Lower lobe of right lung (tissue), 2 donors: ENCODE measurements around the gene RHBDF1. TPM values are rescaled to one million over a fixed set of nuclear protein-coding genes. Genes with fewer than 3 reads are reported as not detected.
"Not testable (repeated sequence)": the region's sequence is repeated elsewhere in the genome, so short reads cannot be mapped to it uniquely, and the experiment has no call there.

Source experiments
- ATAC-seq, 2 donors: fragments of 200-7000 bp; cut with Tn5 transposase; one replicate each; pipeline ENCODE4 v1.9.1; 2020 to 2022; ENCODE audit warnings: mild to moderate bottlenecking in 2 of 2, moderate library complexity in 2 of 2
- DNase-seq: peaks from one replicate; pipeline ENCODE4 v3.0.0-alpha.2; 2020
- H3K27ac ChIP-seq: fragments of 200-600 bp; one replicate; pipeline ENCODE4 v1.8.0; 2022
- H3K27me3 ChIP-seq: fragments of 200-600 bp; one replicate; pipeline ENCODE4 v1.8.0; 2022; ENCODE audit warnings: low read depth
- H3K36me3 ChIP-seq: fragments of 200-600 bp; one replicate; pipeline ENCODE4 v1.8.0; 2022; ENCODE audit warnings: mild to moderate bottlenecking
- H3K4me1 ChIP-seq: fragments of 200-600 bp; one replicate; pipeline ENCODE4 v1.8.0; 2022
- H3K4me3 ChIP-seq: fragments of 200-600 bp; one replicate; pipeline ENCODE4 v1.8.0; 2022; ENCODE audit warnings: mild to moderate bottlenecking
- H3K9me3 ChIP-seq: fragments of 200-600 bp; one replicate; pipeline ENCODE4 v1.8.0; 2022
- CTCF ChIP-seq: fragments of 200-600 bp; IDR thresholded peaks from one replicate; pipeline ENCODE4 v1.8.0; 2022; ENCODE audit warnings: antibody characterized with exemption, mild to moderate bottlenecking
- intact Hi-C: fragments of 100-400 bp; cut with DNase I; formaldehyde crosslinking; loops from one replicate; pipeline ENCODE4 v1.11.0; 2022
- total RNA-seq: library from RNA; stranded (reverse); fragmentation: NEBNext Ultra II Directional; extraction: Animal tissue kit (Norgen Biotek cat#: 25700); gene quantifications from one replicate; pipeline ENCODE4 v1.2.1, GENCODE V29; 2021
- donor health status: DM: no; HTN: yes; CAD: no; lungs with severe emphysema.

RHBDF1 gene
- total RNA-seq, 1 donor from 2014 or later: 35.9 TPM

DNA sequence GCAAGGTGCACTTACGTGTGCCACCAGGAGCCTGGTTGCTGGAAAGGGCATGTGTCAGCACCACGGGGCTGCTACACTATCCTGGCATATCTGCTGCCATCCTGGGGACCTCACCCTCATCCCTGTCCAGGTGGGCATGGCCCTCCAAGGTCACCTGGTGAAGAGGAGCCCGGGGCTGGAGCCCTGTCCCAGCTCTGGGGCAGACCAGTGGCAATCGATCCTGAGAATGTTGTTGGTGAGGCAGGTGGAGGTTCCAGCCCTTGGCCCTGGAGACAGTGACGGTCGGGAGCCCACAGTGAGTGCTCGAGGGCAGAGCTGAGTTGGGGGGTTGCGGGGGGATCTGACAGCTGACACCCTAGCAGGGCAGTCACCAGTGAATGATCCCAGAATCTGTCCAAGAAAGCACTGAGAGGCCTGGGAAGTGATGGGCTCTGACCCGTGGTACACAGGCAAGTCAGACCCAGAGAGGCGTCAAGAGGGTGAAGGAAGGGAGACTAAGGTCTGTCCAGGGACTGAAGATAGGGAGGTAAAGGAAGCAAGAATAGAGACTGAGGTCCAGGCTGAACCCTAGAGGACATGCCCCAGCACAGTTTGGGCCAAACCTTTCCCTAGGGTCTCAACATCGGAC lies 36.6 kb downstream of the RHBDF1 start:
- Histone ChIP-seq H3K27me3 (no peaks in the 10 kb centered on the region), H3K4me1 (peaks cover 16% of the 10 kb centered on the region), H3K4me3 (no peak overlapping the region), H3K27ac (peak overlapping the region; percentile 62), H3K36me3 (no peaks in the 10 kb centered on the region), H3K9me3 (no peaks in the 10 kb centered on the region)
- no peak for DNase-seq
- ATAC-seq: peak in 1 of 2 donors; percentile 1
- intact Hi-C loops: no loop called here
- TF ChIP-seq CTCF: no peak

DNA sequence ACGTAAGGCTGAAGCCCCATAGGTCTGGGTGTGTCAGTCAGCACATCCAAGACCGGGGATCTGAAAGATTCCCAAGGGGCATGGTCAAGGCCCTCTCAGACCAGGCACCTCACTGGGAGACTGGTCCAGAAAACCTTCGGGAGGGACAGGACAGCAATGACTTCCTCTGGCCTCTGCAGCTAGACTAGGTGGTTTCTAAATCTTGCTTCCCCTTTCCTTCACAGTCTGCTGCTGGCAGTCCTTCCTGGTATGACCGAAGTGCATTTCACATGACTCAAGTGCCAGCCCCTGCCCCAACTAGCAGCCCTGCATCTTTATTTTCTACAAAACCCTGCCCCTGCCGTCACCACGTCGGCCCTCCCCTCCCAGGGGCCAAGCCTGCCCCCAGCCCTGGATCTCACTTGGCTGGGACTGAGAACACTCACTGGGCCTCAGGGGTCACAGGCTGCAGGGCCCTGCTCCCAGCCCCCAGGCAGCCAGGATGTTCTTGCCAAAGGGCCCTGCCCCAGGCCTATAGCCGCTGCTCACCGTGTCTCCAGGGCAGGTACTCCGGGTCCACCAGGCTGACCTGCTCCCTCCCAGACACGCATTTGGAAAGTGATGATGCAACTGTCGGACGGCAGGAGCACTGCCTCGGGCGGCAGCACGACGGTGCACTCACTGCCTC lies 37.3 kb downstream of the RHBDF1 start:
- ATAC-seq: peak; percentile 56 to 70
- Histone ChIP-seq H3K4me1 (peaks cover 16% of the 10 kb centered on the region), H3K27me3 (no peaks in the 10 kb centered on the region), H3K4me3 (peak overlapping the region; percentile 18), H3K9me3 (no peaks in the 10 kb centered on the region), H3K27ac (peak overlapping the region; percentile 62), H3K36me3 (no peaks in the 10 kb centered on the region)
- TF ChIP-seq CTCF: no peak
- DNase-seq: peak; percentile 63
- intact Hi-C loops: no loop called here

GRCh38 chr16:34648-34987 lies 37.8 kb downstream of the RHBDF1 start:
- H3K36me3 ChIP-seq: no peaks in the 10 kb centered on the region
- H3K27ac ChIP-seq: peak overlapping the region; percentile 62
- ATAC-seq: peak in 1 of 2 donors; percentile 6
- no peak for TF ChIP-seq CTCF
- H3K4me1 ChIP-seq: peaks cover 16% of the 10 kb centered on the region
- no peaks in the 10 kb centered on the region for H3K9me3 ChIP-seq
- peak; percentile 38 for DNase-seq
- peak overlapping the region; percentile 18 for H3K4me3 ChIP-seq
- intact Hi-C loops: no loop called here
- H3K27me3 ChIP-seq: no peaks in the 10 kb centered on the region

- Histone ChIP-seq H3K4me3 (peak overlapping the region; percentile 18), H3K9me3 (no peaks in the 10 kb centered on the region), H3K27ac (peak overlapping the region; percentile 62), H3K36me3 (no peaks in the 10 kb centered on the region), H3K27me3 (no peaks in the 10 kb centered on the region), H3K4me1 (peaks cover 14% of the 10 kb centered on the region)
- DNase-seq (peak; percentile 25), ATAC-seq (no peak)
- TF ChIP-seq CTCF: no peak
- intact Hi-C loops: no loop called here
These were observed 38.4 kb downstream of the RHBDF1 start for GRCh38 chr16:33877-34647.

DNA sequence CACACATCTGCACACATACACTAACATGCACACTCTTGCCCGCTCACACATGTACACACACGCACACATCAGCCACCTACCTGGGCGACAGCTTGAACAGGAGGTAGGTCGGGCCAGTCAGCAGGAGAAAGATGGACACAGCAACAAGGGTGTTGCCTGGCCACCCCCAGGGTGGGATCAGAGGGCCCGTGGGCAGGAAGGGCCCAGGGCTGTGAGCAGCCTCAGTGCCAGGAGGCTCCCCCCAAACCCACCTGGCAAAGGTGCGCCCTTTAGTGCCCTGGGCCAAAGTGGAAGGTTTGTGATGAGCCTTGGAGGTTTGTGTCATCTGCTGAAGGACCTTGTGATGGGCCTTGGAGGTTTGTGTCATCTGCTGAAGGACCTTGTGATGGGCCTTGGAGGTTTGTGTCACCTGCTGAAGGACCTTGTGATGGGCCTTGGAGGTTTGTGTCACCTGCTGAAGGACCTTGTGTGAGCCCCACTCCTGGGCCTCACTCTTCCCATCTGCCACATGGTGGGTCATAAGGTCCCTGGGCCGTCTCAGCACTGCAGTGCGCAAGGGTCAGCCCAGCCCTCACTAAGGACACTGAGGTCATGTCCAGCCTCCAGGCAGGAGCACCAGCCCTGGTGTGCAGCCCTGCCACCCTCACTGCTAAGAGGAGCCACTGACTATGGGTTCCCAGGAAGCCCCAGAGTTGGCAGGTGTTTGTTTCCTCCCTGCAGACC lies 39.1 kb downstream of the RHBDF1 start:
- H3K4me1 ChIP-seq, H3K9me3 ChIP-seq, H3K27ac ChIP-seq, ATAC-seq, H3K36me3 ChIP-seq, intact Hi-C loops, H3K4me3 ChIP-seq, H3K27me3 ChIP-seq: not testable (repeated sequence)
- peak; percentile 25 for DNase-seq

DNA sequence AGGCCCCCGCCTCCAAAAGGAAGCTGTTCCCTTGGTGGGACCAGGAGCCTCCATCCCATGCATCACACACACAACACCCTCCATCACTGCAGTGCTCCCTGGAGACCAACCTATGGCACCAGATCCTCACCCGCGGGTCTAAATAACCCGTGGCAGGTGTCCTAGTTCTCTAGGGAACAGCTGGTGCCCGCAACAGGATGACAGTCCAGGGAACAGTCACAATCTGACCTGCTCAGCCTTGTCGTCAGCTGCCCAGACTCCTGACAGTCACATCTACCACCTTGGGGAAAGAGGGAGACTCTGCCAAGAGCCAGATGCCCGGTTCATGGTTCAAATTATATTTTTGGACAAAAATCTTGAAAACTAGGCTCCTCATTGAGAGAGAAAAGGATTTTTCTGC lies 41.8 kb downstream of the RHBDF1 start:
- H3K36me3 ChIP-seq, DNase-seq, H3K9me3 ChIP-seq, H3K4me1 ChIP-seq, H3K27me3 ChIP-seq, H3K27ac ChIP-seq, intact Hi-C loops, H3K4me3 ChIP-seq, ATAC-seq: not testable (repeated sequence)

- H3K4me3 ChIP-seq, H3K27ac ChIP-seq, H3K27me3 ChIP-seq, H3K4me1 ChIP-seq, DNase-seq, H3K9me3 ChIP-seq, intact Hi-C loops, H3K36me3 ChIP-seq: not testable (repeated sequence)
- ATAC-seq: peak in 1 of 2 donors; percentile 29
These were observed 46.5 kb downstream of the RHBDF1 start for GRCh38 chr16:25926-26348.

GRCh38 chr16:24151-24550 lies 48.3 kb downstream of the RHBDF1 start:
- ATAC-seq (peak in 1 of 2 donors; percentile 6), DNase-seq (peak; percentile 24)

DNA sequence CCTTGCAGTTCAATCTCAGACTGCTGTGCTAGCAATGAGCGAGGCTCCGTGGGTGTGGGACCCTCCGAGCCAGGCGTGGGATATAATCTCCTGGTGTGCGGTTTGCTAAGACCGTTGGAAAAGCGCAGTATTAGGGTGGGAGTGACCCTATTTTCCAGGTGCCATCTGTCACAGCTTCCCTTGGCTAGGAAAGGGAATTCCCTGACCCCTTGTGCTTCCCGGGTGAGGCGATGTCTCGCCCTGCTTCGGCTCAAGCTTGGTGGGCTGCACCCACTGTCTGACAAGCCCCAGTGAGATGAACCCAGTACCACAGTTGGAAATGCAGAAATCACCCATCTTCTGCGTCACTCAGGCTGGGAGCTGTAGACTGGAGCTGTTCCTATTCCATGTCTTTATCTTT lies 51.5 kb downstream of the RHBDF1 start:
- H3K27me3 ChIP-seq: not testable (repeated sequence)

More at GRCh38 chr16:24151-24550, 48.3 kb downstream of the RHBDF1 start:
- H3K36me3 ChIP-seq, intact Hi-C loops, H3K9me3 ChIP-seq, H3K27me3 ChIP-seq, H3K4me3 ChIP-seq, H3K4me1 ChIP-seq, H3K27ac ChIP-seq: not testable (repeated sequence)

More for the DNA sequence above, 51.5 kb downstream of the RHBDF1 start:
- peak; percentile 13 for DNase-seq
- H3K4me3 ChIP-seq, H3K36me3 ChIP-seq, H3K9me3 ChIP-seq, H3K4me1 ChIP-seq, intact Hi-C loops, ATAC-seq, H3K27ac ChIP-seq: not testable (repeated sequence)
